GM19240 (cell line): Measurements from ENCODE around the gene OPCML.

Experiments used
- DNase-seq: peaks from one replicate; pipeline ENCODE4 v3.0.0; 2011; ENCODE audit warnings: low spot score; ENCODE audit not compliant: insufficient read length

The OPCML gene

GRCh38 chr11:133235381-133235780 is 296.9 kb downstream of the OPCML start:
- no peak for DNase-seq

- no peak for DNase-seq
Measured at GRCh38 chr11:133234883-133235282, 297.4 kb downstream of the OPCML start.

GRCh38 chr11:133232665-133233064 is 299.6 kb downstream of the OPCML start:
- DNase-seq, result no peak

GRCh38 chr11:133230431-133230830 is 301.9 kb downstream of the OPCML start:
- DNase-seq, result no peak

- DNase-seq, result no peak
Measured at GRCh38 chr11:133228471-133229329, 303.6 kb downstream of the OPCML start.

- no peak for DNase-seq
Measured at GRCh38 chr11:133227632-133228111, 304.6 kb downstream of the OPCML start.

- no peak for DNase-seq
Measured at GRCh38 chr11:133224271-133224670, 308.0 kb downstream of the OPCML start.

GRCh38 chr11:133222425-133223330 is 309.6 kb downstream of the OPCML start:
- no peak for DNase-seq

- DNase-seq, result no peak
Measured at GRCh38 chr11:133219543-133219942, 312.8 kb downstream of the OPCML start.

GRCh38 chr11:133216813-133217212 is 315.5 kb downstream of the OPCML start:
- DNase-seq, result no peak

- DNase-seq, result no peak
Measured at GRCh38 chr11:133215596-133216230, 316.6 kb downstream of the OPCML start.

GRCh38 chr11:133214646-133215045 is 317.7 kb downstream of the OPCML start:
- DNase-seq, result no peak

- DNase-seq, result no peak
Measured at GRCh38 chr11:133212201-133212600, 320.1 kb downstream of the OPCML start.

- no peak for DNase-seq
Measured at GRCh38 chr11:133207995-133208394, 324.3 kb downstream of the OPCML start.

- DNase-seq, result no peak
Measured at GRCh38 chr11:133206313-133207005, 325.8 kb downstream of the OPCML start.

GRCh38 chr11:133204158-133204557 is 328.1 kb downstream of the OPCML start:
- no peak for DNase-seq

- no peak for DNase-seq
Measured at GRCh38 chr11:133202816-133203215, 329.5 kb downstream of the OPCML start.

GRCh38 chr11:133198438-133198837 is 333.9 kb downstream of the OPCML start:
- no peak for DNase-seq

- DNase-seq, result no peak
Measured at GRCh38 chr11:133197425-133197824, 334.9 kb downstream of the OPCML start.

- no peak for DNase-seq
Measured at GRCh38 chr11:133191931-133192330, 340.4 kb downstream of the OPCML start.

GRCh38 chr11:133181667-133182066 is 350.6 kb downstream of the OPCML start:
- DNase-seq, result no peak
